H9 (cell line): ENCODE data around the gene ERGIC3. TPM values are rescaled to one million over a fixed set of nuclear protein-coding genes. Genes with fewer than 3 reads are reported as not detected.

ENCODE experiments used
- DNase-seq: peaks from one replicate; pipeline ENCODE4 v3.0.0-alpha.2; 2017
- H2AFZ ChIP-seq: one replicate; pipeline ENCODE4 v1.6.1; 2013; ENCODE audit warnings: mild to moderate bottlenecking, low read length, control low read depth, moderate library complexity
- H2AK5ac ChIP-seq: 2 replicates; pipeline ENCODE4 v1.6.1; 2013; ENCODE audit warnings: low read length, control low read depth, mixed read lengths; ENCODE audit not compliant: insufficient read length
- H2BK120ac ChIP-seq: one replicate; pipeline ENCODE4 v1.6.1; 2013; ENCODE audit warnings: low read depth, mild to moderate bottlenecking, low read length, control low read depth, inconsistent platforms; ENCODE audit not compliant: poor library complexity, severe bottlenecking
- H2BK12ac ChIP-seq: 2 replicates; pipeline ENCODE4 v1.6.1; 2013; ENCODE audit warnings: low read length, control low read depth, mixed read lengths, low read depth; ENCODE audit not compliant: insufficient read length
- H2BK15ac ChIP-seq: 2 replicates; pipeline ENCODE4 v1.6.1; 2013; ENCODE audit warnings: low read depth, low read length, control low read depth
- H2BK20ac ChIP-seq: one replicate; pipeline ENCODE4 v1.6.1; 2013; ENCODE audit warnings: low read depth, mild to moderate bottlenecking, low read length, control low read depth, inconsistent platforms; ENCODE audit not compliant: poor library complexity, severe bottlenecking
- H2BK5ac ChIP-seq: 2 replicates; pipeline ENCODE4 v1.6.1; 2013; ENCODE audit warnings: low read length, control low read depth, mixed read lengths; ENCODE audit not compliant: insufficient read length
- H3K14ac ChIP-seq: 2 replicates; pipeline ENCODE4 v1.6.1; 2013; ENCODE audit warnings: low read length, control low read depth; ENCODE audit not compliant: insufficient read depth
- H3K18ac ChIP-seq: 2 replicates; pipeline ENCODE4 v1.6.1; 2013; ENCODE audit warnings: low read depth, mild to moderate bottlenecking, mixed read lengths, low read length, control low read depth; ENCODE audit not compliant: insufficient read length
- H3K23ac ChIP-seq: 2 replicates; pipeline ENCODE4 v1.6.1; 2013; ENCODE audit warnings: low read length, control low read depth, mixed read lengths, low read depth; ENCODE audit not compliant: insufficient read length
- H3K23me2 ChIP-seq: 2 replicates; pipeline ENCODE4 v1.6.1; 2013; ENCODE audit warnings: low read depth, mild to moderate bottlenecking, mixed read lengths, low read length, control low read depth; ENCODE audit not compliant: insufficient read length, poor library complexity, severe bottlenecking
- H3K27ac ChIP-seq: 2 replicates; pipeline ENCODE4 v1.5.1; 2013; ENCODE audit warnings: low read length, control low read depth, mixed read lengths, low read depth; ENCODE audit not compliant: insufficient read length
- H3K27me3 ChIP-seq: 2 replicates; pipeline ENCODE4 v1.6.1; 2013; ENCODE audit warnings: low read length, control low read depth, inconsistent platforms; ENCODE audit not compliant: insufficient read depth
- H3K4ac ChIP-seq: 2 replicates; pipeline ENCODE4 v1.6.1; 2013; ENCODE audit warnings: low read depth, mild to moderate bottlenecking, control low read depth, inconsistent platforms, low read length, moderate library complexity
- H3K4me1 ChIP-seq: 2 replicates; pipeline ENCODE4 v1.6.1; 2013; ENCODE audit warnings: low read length, control low read depth, inconsistent platforms; ENCODE audit not compliant: insufficient read depth
- H3K4me2 ChIP-seq: 2 replicates; pipeline ENCODE4 v1.6.1; 2013; ENCODE audit warnings: low read length, control low read depth, mixed read lengths; ENCODE audit not compliant: insufficient read length, insufficient read depth
- H3K56ac ChIP-seq: 2 replicates; pipeline ENCODE4 v1.6.1; 2013; ENCODE audit warnings: low read depth, mild to moderate bottlenecking, mixed read lengths, low read length, control low read depth; ENCODE audit not compliant: insufficient read length
- H3K79me1 ChIP-seq: 2 replicates; pipeline ENCODE4 v1.6.1; 2013; ENCODE audit warnings: low read depth, mild to moderate bottlenecking, moderate library complexity, low read length, control low read depth, inconsistent platforms; ENCODE audit not compliant: insufficient read depth, poor library complexity, severe bottlenecking
- H3K79me2 ChIP-seq: 2 replicates; pipeline ENCODE4 v1.6.1; 2013; ENCODE audit warnings: low read length, control low read depth, inconsistent platforms; ENCODE audit not compliant: insufficient read depth
- H3K9ac ChIP-seq: 2 replicates; pipeline ENCODE4 v1.6.1; 2013; ENCODE audit warnings: low read length, control low read depth, mixed read lengths; ENCODE audit not compliant: insufficient read length; ENCODE audit errors: extremely low read depth
- H3K9me3 ChIP-seq: one replicate; pipeline ENCODE4 v1.6.1; 2013; ENCODE audit warnings: low read depth, low read length, inconsistent platforms; ENCODE audit not compliant: control insufficient read depth
- H3T11ph ChIP-seq: one replicate; pipeline ENCODE4 v1.6.1; 2013; ENCODE audit warnings: mild to moderate bottlenecking, low read length, control low read depth, inconsistent platforms
- H4K20me1 ChIP-seq: one replicate; pipeline ENCODE4 v1.6.1; 2013; ENCODE audit not compliant: control insufficient read depth, insufficient read length, insufficient read depth
- H4K5ac ChIP-seq: 2 replicates; pipeline ENCODE4 v1.6.1; 2013; ENCODE audit warnings: low read depth, mild to moderate bottlenecking, mixed read lengths, low read length, control low read depth; ENCODE audit not compliant: insufficient read length
- H4K8ac ChIP-seq: replicated peaks from 2 replicates; pipeline ENCODE4 v1.6.1; 2013; ENCODE audit warnings: low read length, control low read depth, mixed read lengths, low read depth; ENCODE audit not compliant: insufficient read length
- H4K91ac ChIP-seq: 2 replicates; pipeline ENCODE4 v1.6.1; 2013; ENCODE audit warnings: low read depth, mild to moderate bottlenecking, moderate library complexity, mixed read lengths, low read length, control low read depth; ENCODE audit not compliant: insufficient read length
- H3K27ac Mint-ChIP-seq, 3 experiments: 2 replicates in 2 of 3; 3 replicates in 1 of 3; pipeline ENCODE4 v1.8.0; 2020 to 2021; ENCODE audit warnings: mixed read lengths in 3 of 3, mild to moderate bottlenecking in 1 of 3, moderate library complexity in 1 of 3
- H3K27me3 Mint-ChIP-seq: 2 replicates; pipeline ENCODE4 v1.8.0; 2021; ENCODE audit warnings: low read depth, mild to moderate bottlenecking, moderate library complexity, mixed read lengths
- H3K36me3 Mint-ChIP-seq, 3 experiments: 2 replicates in 2 of 3; 3 replicates in 1 of 3; pipeline ENCODE4 v1.8.0; 2020 to 2021; ENCODE audit warnings: low read depth in 3 of 3, mixed read lengths in 3 of 3; ENCODE audit not compliant: insufficient read depth in 1 of 3
- H3K4me1 Mint-ChIP-seq, 2 experiments: 2 replicates each; pipeline ENCODE4 v1.8.0; 2020; ENCODE audit warnings: mixed read lengths in 2 of 2
- H3K4me3 Mint-ChIP-seq, 2 experiments: 2 replicates in 1 of 2; 3 replicates in 1 of 2; pipeline ENCODE4 v1.8.0; 2020 to 2021; ENCODE audit warnings: mild to moderate bottlenecking in 2 of 2, mixed read lengths in 2 of 2, moderate library complexity in 1 of 2
- H3K9me3 Mint-ChIP-seq, 2 experiments: 2 replicates in 1 of 2; 3 replicates in 1 of 2; pipeline ENCODE4 v1.8.0; 2020; ENCODE audit warnings: mild to moderate bottlenecking in 2 of 2, mixed read lengths in 2 of 2, moderate library complexity in 1 of 2
- WGBS: extraction: QIAGEN DNeasy Blood & Tissue Kit; methylation state at CpG from one replicate; pipeline ENCODE4 v1.1.7; 2013; ENCODE audit warnings: missing lambda C conversion rate, low lambda C conversion rate, mixed read lengths; ENCODE audit not compliant: insufficient read length; ENCODE audit errors: extremely low coverage; 5-methylcytosine and 5-hydroxymethylcytosine counted together
- total RNA-seq: library from RNA; stranded (reverse); gene quantifications from 2 replicates; pipeline ENCODE4 v1.2.1, GENCODE V29; 2021
- TF ChIP-seq, protein P1 (sequence below): fragments of 200-600 bp; sonication (generic); conservative IDR thresholded peaks from 3 replicates; pipeline ENCODE4 v1.8.0; 2021; ENCODE audit warnings: antibody characterized with exemption, mild to moderate bottlenecking

Gene ERGIC3
- total RNA-seq, 1 experiment from 2014 or later = 188 TPM

- Histone ChIP-seq H3K79me1 (no peaks in the 10 kb centered on the region), H3K23me2 (no peaks in the 10 kb centered on the region), H2BK5ac (no peak overlapping the region), H3K14ac (no peak overlapping the region), H3K23ac (no peak overlapping the region), H3K18ac (no peak overlapping the region), H2AFZ (no peak overlapping the region), H3T11ph (no peak overlapping the region), H2AK5ac (no peak overlapping the region), H2BK12ac (no peak overlapping the region), H3K4me2 (no peak overlapping the region), H3K9ac (no peak overlapping the region), H4K8ac (no peak overlapping the region), H3K27ac (no peak overlapping the region), H3K9me3 (no peaks in the 10 kb centered on the region), H2BK120ac (no peak overlapping the region), H2BK15ac (no peak overlapping the region), H4K5ac (no peak overlapping the region), H2BK20ac (no peak overlapping the region), H3K56ac (no peak overlapping the region), H4K91ac (no peak overlapping the region), H3K79me2 (no peaks in the 10 kb centered on the region), H3K4ac (no peak overlapping the region), H3K27me3 (no peaks in the 10 kb centered on the region), H3K4me1 (no peaks in the 10 kb centered on the region), H4K20me1 (no peaks in the 10 kb centered on the region)
- no peak overlapping the region; a peak in 1 of 7 replicates for H3K27ac Mint-ChIP-seq
- DNase-seq = no peak
- H3K27me3 Mint-ChIP-seq = no peaks in the 10 kb centered on the region
- no peaks in the 10 kb centered on the region; a peak in 1 of 5 replicates for H3K9me3 Mint-ChIP-seq
- H3K36me3 Mint-ChIP-seq = no peaks in the 10 kb centered on the region
- H3K4me1 Mint-ChIP-seq = peaks cover 0 to 9% of the 10 kb centered on the region in 2 experiments; a peak in 2 of 4 replicates
- TF ChIP-seq, protein P1, sequence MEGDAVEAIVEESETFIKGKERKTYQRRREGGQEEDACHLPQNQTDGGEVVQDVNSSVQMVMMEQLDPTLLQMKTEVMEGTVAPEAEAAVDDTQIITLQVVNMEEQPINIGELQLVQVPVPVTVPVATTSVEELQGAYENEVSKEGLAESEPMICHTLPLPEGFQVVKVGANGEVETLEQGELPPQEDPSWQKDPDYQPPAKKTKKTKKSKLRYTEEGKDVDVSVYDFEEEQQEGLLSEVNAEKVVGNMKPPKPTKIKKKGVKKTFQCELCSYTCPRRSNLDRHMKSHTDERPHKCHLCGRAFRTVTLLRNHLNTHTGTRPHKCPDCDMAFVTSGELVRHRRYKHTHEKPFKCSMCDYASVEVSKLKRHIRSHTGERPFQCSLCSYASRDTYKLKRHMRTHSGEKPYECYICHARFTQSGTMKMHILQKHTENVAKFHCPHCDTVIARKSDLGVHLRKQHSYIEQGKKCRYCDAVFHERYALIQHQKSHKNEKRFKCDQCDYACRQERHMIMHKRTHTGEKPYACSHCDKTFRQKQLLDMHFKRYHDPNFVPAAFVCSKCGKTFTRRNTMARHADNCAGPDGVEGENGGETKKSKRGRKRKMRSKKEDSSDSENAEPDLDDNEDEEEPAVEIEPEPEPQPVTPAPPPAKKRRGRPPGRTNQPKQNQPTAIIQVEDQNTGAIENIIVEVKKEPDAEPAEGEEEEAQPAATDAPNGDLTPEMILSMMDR = no peak
- no peak overlapping the region for H3K4me3 Mint-ChIP-seq
- WGBS = no CpG with 5 or more reads among the region's 14 CpGs
These were observed 46.5 kb downstream of the ERGIC3 start for GRCh38 chr20:35588397-35588796.
